Measurements from ENCODE around the gene CAMK1D. TPM values are rescaled to one million over a fixed set of nuclear protein-coding genes. Genes with fewer than 3 reads are reported as not detected.
A peak's percentile ranks its signal among the peaks of the same experiment; 100 is the strongest.

The CAMK1D gene
- total and polyA plus RNA-seq, 2 of the 8 experiments (the other 6 are each of a cell fraction or from before 2014, with no cell fraction given), result 3.5 to 10.6 TPM

DNA sequence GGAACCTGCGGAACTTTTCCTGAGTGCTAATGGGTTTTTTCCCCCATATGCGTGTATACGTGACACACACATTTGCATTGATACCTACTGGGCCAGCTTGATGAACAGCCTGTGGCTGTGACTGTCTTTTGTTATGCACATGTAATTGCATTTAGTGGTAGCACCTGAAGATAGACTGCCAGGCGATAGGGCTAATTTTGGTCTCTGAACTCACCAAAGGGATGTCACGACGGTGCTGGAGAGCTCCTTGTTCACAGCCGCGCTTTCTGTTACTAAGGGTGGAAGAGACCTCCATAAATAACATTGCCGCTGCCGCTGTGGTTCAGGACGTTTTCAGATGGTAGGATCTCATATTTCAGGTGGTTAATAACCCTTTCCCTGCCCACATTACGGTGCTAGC is 133.2 kb downstream of the CAMK1D start:
- POLR2A ChIA-PET (ENCODE audit: partially characterized antibody), result interaction anchor here (1.3 kb wide), 1 partner anchor 221 kb away, joined by 3 read pairs; no protein-coding TSS in a partner anchor
- peak in 1 of 2 experiments; percentile 25 for DNase-seq (ENCODE audit: low read depth in 1 of 2, low spot score in 2 of 2)
- 27% methylated on average over 12 of the region's 12 CpGs; no CpG with 5 or more reads in 1 of the 2 experiments for WGBS, 2 experiments (ENCODE audit: extremely low coverage in 1 of 2, insufficient coverage in 1 of 2, insufficient read length in 1 of 2, insufficient replicate concordance in 2 of 2, low coverage in 1 of 2, low lambda C conversion rate in 2 of 2, missing lambda C conversion rate in 1 of 2)
- TF ChIP-seq JUND (IDR thresholded peaks at IDR 0.05; ENCODE audit: low read length) (peak; percentile 40; the same call in 1 of the 2 replicates), SIN3A (conservative IDR thresholded peaks at IDR 0.05 in 1 of 2, IDR thresholded peaks at IDR 0.05 in 1 of 2; ENCODE audit: low read depth in 1 of 2, low read length in 2 of 2) (no peak), ATF3 (IDR thresholded peaks at IDR 0.05; ENCODE audit: insufficient read depth, low read depth, low read length) (no peak), SRF (IDR thresholded peaks at IDR 0.05; ENCODE audit: low read depth, low read length) (no peak), CTCF (IDR thresholded peaks at IDR 0.05; ENCODE audit: control extremely low read depth in 1 of 3, insufficient read depth in 1 of 3, low read depth in 1 of 3, low read length in 3 of 3) (no peak), EGR1 (IDR thresholded peaks at IDR 0.05; ENCODE audit: borderline replicate concordance, low read depth, low read length) (no peak), TCF12 (IDR thresholded peaks at IDR 0.05; ENCODE audit: low read depth, low read length) (peak; percentile 73; the same call in 1 of the 2 replicates), NANOG (IDR thresholded peaks at IDR 0.05; ENCODE audit: insufficient read depth, low read depth, low read length, poor library complexity, severe bottlenecking) (peak; percentile 50), RXRA (IDR thresholded peaks at IDR 0.05; ENCODE audit: insufficient read depth, low read depth, low read length) (no peak), POU5F1 (IDR thresholded peaks at IDR 0.05; ENCODE audit: low read depth, low read length) (peak; percentile 98)

More for the DNA sequence above, 133.2 kb downstream of the CAMK1D start:
- Histone ChIP-seq H2AK5ac (ENCODE audit: low read depth, low read length) (no peak overlapping the region), H3K9me3 (ENCODE audit: insufficient read depth in 2 of 2, low read depth in 1 of 2, low read length in 1 of 2) (peaks cover 4 to 8% of the 10 kb centered on the region in 2 experiments; a peak in 2 of 4 replicates), H3K36me3 (ENCODE audit: control insufficient read depth in 2 of 4, insufficient read depth in 4 of 4, low read length in 3 of 4) (no peaks in the 10 kb centered on the region), H3K79me1 (ENCODE audit: low read depth, low read length) (no peaks in the 10 kb centered on the region), H4K8ac (ENCODE audit: extremely low read depth, insufficient read depth, low read length) (no peak overlapping the region), H3K23ac (ENCODE audit: insufficient read length) (no peak overlapping the region), H3K79me2 (ENCODE audit: control insufficient read depth in 1 of 2, insufficient read depth in 2 of 2, low read length in 2 of 2) (no peaks in the 10 kb centered on the region), H2BK12ac (ENCODE audit: low read depth, low read length) (no peak overlapping the region), H3K27ac (ENCODE audit: low read depth, low read length) (0 out of 2 replicates have a peak overlapping the region, but pooled peaks have one; percentile 12), H2AFZ (ENCODE audit: low read length) (no peak overlapping the region), H3K9ac (replicated peaks in 1 of 4; ENCODE audit: extremely low read depth in 1 of 4, low read depth in 3 of 4, low read length in 3 of 4) (no peak overlapping the region), H3K14ac (ENCODE audit: insufficient read length) (no peak overlapping the region), H4K5ac (ENCODE audit: insufficient read length, low read depth, low read length) (no peak overlapping the region), H2BK15ac (ENCODE audit: low read length) (no peak overlapping the region), H3K23me2 (ENCODE audit: low read depth, low read length) (no peaks in the 10 kb centered on the region), H3K56ac (replicated peaks; ENCODE audit: insufficient read length, low read depth, low read length) (no peak overlapping the region), H2BK120ac (replicated peaks; ENCODE audit: low read depth, low read length) (no peak overlapping the region), H3K4me3 (ENCODE audit: extremely low read depth in 1 of 4, insufficient read depth in 2 of 4, low read depth in 3 of 4, low read length in 4 of 4) (peak overlapping the region in 1 of 4 experiments; percentile 24; a peak in 1 of 8 replicates), H4K20me1 (replicated peaks in 1 of 2; ENCODE audit: control insufficient read depth in 1 of 2, insufficient read depth in 2 of 2, low read length in 2 of 2) (no peaks in the 10 kb centered on the region), H3K4me2 (ENCODE audit: insufficient read depth in 1 of 2, low read depth in 2 of 2, low read length in 2 of 2) (peak overlapping the region; percentile 54 to 57), H2BK20ac (ENCODE audit: low read length) (no peak overlapping the region), H3K27me3 (replicated peaks in 1 of 4; ENCODE audit: control insufficient read depth in 3 of 4, extremely low read depth in 1 of 4, insufficient read depth in 3 of 4, low read length in 3 of 4) (no peaks in the 10 kb centered on the region), H3K4me1 (replicated peaks in 1 of 4; ENCODE audit: control insufficient read depth in 3 of 4, insufficient read depth in 4 of 4, low read length in 3 of 4) (peaks cover 7 to 23% (median 14%) of the 10 kb centered on the region in 4 experiments), H2BK5ac (ENCODE audit: low read depth, low read length) (no peak overlapping the region), H3K18ac (ENCODE audit: extremely low read depth, low read length) (no peak overlapping the region; the same call in 1 of the 2 replicates), H4K91ac (replicated peaks; ENCODE audit: insufficient read length, low read length) (no peak overlapping the region), H3K4ac (replicated peaks; ENCODE audit: insufficient read length, low read depth, low read length) (no peak overlapping the region)
- FAIRE-seq, result peak; percentile 81
- CTCF ChIA-PET (ENCODE audit: partially characterized antibody), result interaction anchor here (0.6 to 2.4 kb wide), 6 partner anchors 51 to 228 kb away, joined by 3 to 10 read pairs (median 4); no protein-coding TSS in a partner anchor

All from H1 (cell line).